ENCODE measurements around the gene CTNNA2.

Gene CTNNA2

GRCh38 chr2:79580175-79580574, 67.3 kb downstream of the CTNNA2 start:
- Mint-ChIP-seq H3K4me3 (no peak overlapping the region), H3K27ac (no peak overlapping the region), H3K9me3 (peaks cover 6% of the 10 kb centered on the region)

GRCh38 chr2:79585701-79586433, 73.0 kb downstream of the CTNNA2 start:
- H3K27me3 Mint-ChIP-seq = no peaks in the 10 kb centered on the region
- H3K4me3 Mint-ChIP-seq = no peak overlapping the region
- H3K4me1 Mint-ChIP-seq (ENCODE audit: low read depth) = no peaks in the 10 kb centered on the region

More at GRCh38 chr2:79580175-79580574, 67.3 kb downstream of the CTNNA2 start:
- no peaks in the 10 kb centered on the region for H3K27me3 Mint-ChIP-seq
- no peaks in the 10 kb centered on the region for H3K4me1 Mint-ChIP-seq (ENCODE audit: low read depth)
- no peak for DNase-seq
- no peaks in the 10 kb centered on the region for H3K36me3 Mint-ChIP-seq (ENCODE audit: low read depth)

GRCh38 chr2:79591281-79591680, 78.4 kb downstream of the CTNNA2 start:
- Mint-ChIP-seq H3K4me1 (ENCODE audit: low read depth) (no peaks in the 10 kb centered on the region), H3K9me3 (peaks cover 17% of the 10 kb centered on the region), H3K27me3 (no peaks in the 10 kb centered on the region), H3K36me3 (ENCODE audit: low read depth) (no peaks in the 10 kb centered on the region), H3K4me3 (no peak overlapping the region), H3K27ac (no peak overlapping the region)
- no peak for DNase-seq

More at GRCh38 chr2:79585701-79586433, 73.0 kb downstream of the CTNNA2 start:
- no peaks in the 10 kb centered on the region for H3K36me3 Mint-ChIP-seq (ENCODE audit: low read depth)
- H3K9me3 Mint-ChIP-seq = peaks cover 12% of the 10 kb centered on the region
- H3K27ac Mint-ChIP-seq = no peak overlapping the region
- no peak for DNase-seq

GRCh38 chr2:79593237-79593867, 80.5 kb downstream of the CTNNA2 start:
- Mint-ChIP-seq H3K27ac (no peak overlapping the region), H3K27me3 (no peaks in the 10 kb centered on the region), H3K4me1 (ENCODE audit: low read depth) (no peaks in the 10 kb centered on the region), H3K36me3 (ENCODE audit: low read depth) (no peaks in the 10 kb centered on the region), H3K9me3 (peaks cover 10% of the 10 kb centered on the region), H3K4me3 (no peak overlapping the region)
- no peak for DNase-seq

- DNase-seq = no peak
- H3K4me1 Mint-ChIP-seq (ENCODE audit: low read depth) = no peaks in the 10 kb centered on the region
- no peak overlapping the region for H3K4me3 Mint-ChIP-seq
- no peaks in the 10 kb centered on the region for H3K27me3 Mint-ChIP-seq
- no peak overlapping the region for H3K27ac Mint-ChIP-seq
- peaks cover 26% of the 10 kb centered on the region for H3K9me3 Mint-ChIP-seq
- H3K36me3 Mint-ChIP-seq (ENCODE audit: low read depth) = no peaks in the 10 kb centered on the region
Measured at GRCh38 chr2:79596403-79596802, 83.6 kb downstream of the CTNNA2 start.

- H3K4me1 Mint-ChIP-seq (ENCODE audit: low read depth) = no peaks in the 10 kb centered on the region
- DNase-seq = no peak
- no peak overlapping the region for H3K4me3 Mint-ChIP-seq
- peaks cover 20% of the 10 kb centered on the region for H3K9me3 Mint-ChIP-seq
- H3K27me3 Mint-ChIP-seq = no peaks in the 10 kb centered on the region
- no peak overlapping the region for H3K27ac Mint-ChIP-seq
- H3K36me3 Mint-ChIP-seq (ENCODE audit: low read depth) = no peaks in the 10 kb centered on the region
Measured at GRCh38 chr2:79604748-79605147, 91.9 kb downstream of the CTNNA2 start.

GRCh38 chr2:79611448-79612016, 98.7 kb downstream of the CTNNA2 start:
- H3K4me1 Mint-ChIP-seq (ENCODE audit: low read depth) = no peaks in the 10 kb centered on the region
- H3K36me3 Mint-ChIP-seq (ENCODE audit: low read depth) = no peaks in the 10 kb centered on the region
- no peak for DNase-seq
- no peaks in the 10 kb centered on the region for H3K27me3 Mint-ChIP-seq
- H3K4me3 Mint-ChIP-seq = no peak overlapping the region
- peaks cover 7% of the 10 kb centered on the region for H3K9me3 Mint-ChIP-seq
- no peak overlapping the region for H3K27ac Mint-ChIP-seq

GRCh38 chr2:79612999-79613398, 100.1 kb downstream of the CTNNA2 start:
- H3K4me1 Mint-ChIP-seq (ENCODE audit: low read depth) = no peaks in the 10 kb centered on the region
- H3K27ac Mint-ChIP-seq = no peak overlapping the region
- H3K4me3 Mint-ChIP-seq = no peak overlapping the region
- DNase-seq = no peak
- H3K27me3 Mint-ChIP-seq = no peaks in the 10 kb centered on the region
- H3K36me3 Mint-ChIP-seq (ENCODE audit: low read depth) = no peaks in the 10 kb centered on the region
- H3K9me3 Mint-ChIP-seq = peaks cover 10% of the 10 kb centered on the region

- Mint-ChIP-seq H3K4me3 (no peak overlapping the region), H3K27ac (no peak overlapping the region), H3K27me3 (no peaks in the 10 kb centered on the region), H3K9me3 (peaks cover 8% of the 10 kb centered on the region), H3K36me3 (ENCODE audit: low read depth) (no peaks in the 10 kb centered on the region), H3K4me1 (ENCODE audit: low read depth) (no peaks in the 10 kb centered on the region)
- no peak for DNase-seq
Measured at GRCh38 chr2:79619442-79619841, 106.6 kb downstream of the CTNNA2 start.

GRCh38 chr2:79619976-79620375, 107.1 kb downstream of the CTNNA2 start:
- no peak for DNase-seq
- H3K4me3 Mint-ChIP-seq = no peak overlapping the region
- H3K4me1 Mint-ChIP-seq (ENCODE audit: low read depth) = no peaks in the 10 kb centered on the region
- no peaks in the 10 kb centered on the region for H3K36me3 Mint-ChIP-seq (ENCODE audit: low read depth)
- H3K27me3 Mint-ChIP-seq = no peaks in the 10 kb centered on the region
- no peak overlapping the region for H3K27ac Mint-ChIP-seq
- H3K9me3 Mint-ChIP-seq = peaks cover 8% of the 10 kb centered on the region

- Mint-ChIP-seq H3K27me3 (no peaks in the 10 kb centered on the region), H3K4me1 (ENCODE audit: low read depth) (no peaks in the 10 kb centered on the region), H3K4me3 (no peak overlapping the region), H3K27ac (no peak overlapping the region), H3K9me3 (peaks cover 6% of the 10 kb centered on the region), H3K36me3 (ENCODE audit: low read depth) (no peaks in the 10 kb centered on the region)
- DNase-seq = no peak
Measured at GRCh38 chr2:79620679-79621078, 107.8 kb downstream of the CTNNA2 start.

GRCh38 chr2:79621252-79621651, 108.4 kb downstream of the CTNNA2 start:
- Mint-ChIP-seq H3K27ac (no peak overlapping the region), H3K4me3 (no peak overlapping the region)

GRCh38 chr2:79621755-79622154, 108.9 kb downstream of the CTNNA2 start:
- Mint-ChIP-seq H3K27ac (no peak overlapping the region), H3K4me1 (ENCODE audit: low read depth) (no peaks in the 10 kb centered on the region), H3K27me3 (no peaks in the 10 kb centered on the region), H3K4me3 (no peak overlapping the region), H3K36me3 (ENCODE audit: low read depth) (no peaks in the 10 kb centered on the region), H3K9me3 (peaks cover 6% of the 10 kb centered on the region)
- DNase-seq = no peak

More at GRCh38 chr2:79621252-79621651, 108.4 kb downstream of the CTNNA2 start:
- Mint-ChIP-seq H3K27me3 (no peaks in the 10 kb centered on the region), H3K36me3 (ENCODE audit: low read depth) (no peaks in the 10 kb centered on the region), H3K9me3 (peaks cover 6% of the 10 kb centered on the region), H3K4me1 (ENCODE audit: low read depth) (no peaks in the 10 kb centered on the region)
- no peak for DNase-seq

GRCh38 chr2:79622508-79622907, 109.7 kb downstream of the CTNNA2 start:
- Mint-ChIP-seq H3K9me3 (peaks cover 2% of the 10 kb centered on the region), H3K4me3 (no peak overlapping the region), H3K4me1 (ENCODE audit: low read depth) (no peaks in the 10 kb centered on the region), H3K27ac (no peak overlapping the region), H3K27me3 (no peaks in the 10 kb centered on the region), H3K36me3 (ENCODE audit: low read depth) (no peaks in the 10 kb centered on the region)
- no peak for DNase-seq

- no peak for DNase-seq
- H3K9me3 Mint-ChIP-seq = peaks cover 14% of the 10 kb centered on the region
- no peaks in the 10 kb centered on the region for H3K36me3 Mint-ChIP-seq (ENCODE audit: low read depth)
- no peak overlapping the region for H3K27ac Mint-ChIP-seq
- H3K4me3 Mint-ChIP-seq = no peak overlapping the region
- no peaks in the 10 kb centered on the region for H3K4me1 Mint-ChIP-seq (ENCODE audit: low read depth)
- no peaks in the 10 kb centered on the region for H3K27me3 Mint-ChIP-seq
Measured at GRCh38 chr2:79627237-79627636, 114.4 kb downstream of the CTNNA2 start.
